22Rv1 (cell line): ENCODE measurements around the gene FBH1.
"Not testable (repeated sequence)": the region's sequence is repeated elsewhere in the genome, so short reads cannot be mapped to it uniquely, and the experiment has no call there.

ENCODE experiments used
- H3K27ac ChIP-seq: fragments of 450-650 bp; 2 replicates; pipeline ENCODE4 v1.5.1; 2017
- ZFX ChIP-seq: fragments of 450-650 bp; IDR thresholded peaks from 2 replicates; pipeline ENCODE4 v1.6.1; 2017; ENCODE audit warnings: antibody characterized with exemption, borderline replicate concordance
- TF ChIP-seq, protein P1 (sequence below): fragments of 450-650 bp; IDR thresholded peaks from 2 replicates; pipeline ENCODE4 v1.5.1; 2017; ENCODE audit warnings: mild to moderate bottlenecking

The FBH1 gene

GRCh38 chr10:5889624-5890451, at the start of gene FBH1, which contains the start of gene ANKRD16:
FBH1 (plus strand) TSS chr10:5890243; CDS start chr10:5890346, 103 bp downstream.
ANKRD16 (minus strand) TSS chr10:5889893; CDS start chr10:5889354, 539 bp downstream.
- H3K27ac ChIP-seq, result peak within 1 kb of the TSS; percentile 72
- TF ChIP-seq, protein P1, sequence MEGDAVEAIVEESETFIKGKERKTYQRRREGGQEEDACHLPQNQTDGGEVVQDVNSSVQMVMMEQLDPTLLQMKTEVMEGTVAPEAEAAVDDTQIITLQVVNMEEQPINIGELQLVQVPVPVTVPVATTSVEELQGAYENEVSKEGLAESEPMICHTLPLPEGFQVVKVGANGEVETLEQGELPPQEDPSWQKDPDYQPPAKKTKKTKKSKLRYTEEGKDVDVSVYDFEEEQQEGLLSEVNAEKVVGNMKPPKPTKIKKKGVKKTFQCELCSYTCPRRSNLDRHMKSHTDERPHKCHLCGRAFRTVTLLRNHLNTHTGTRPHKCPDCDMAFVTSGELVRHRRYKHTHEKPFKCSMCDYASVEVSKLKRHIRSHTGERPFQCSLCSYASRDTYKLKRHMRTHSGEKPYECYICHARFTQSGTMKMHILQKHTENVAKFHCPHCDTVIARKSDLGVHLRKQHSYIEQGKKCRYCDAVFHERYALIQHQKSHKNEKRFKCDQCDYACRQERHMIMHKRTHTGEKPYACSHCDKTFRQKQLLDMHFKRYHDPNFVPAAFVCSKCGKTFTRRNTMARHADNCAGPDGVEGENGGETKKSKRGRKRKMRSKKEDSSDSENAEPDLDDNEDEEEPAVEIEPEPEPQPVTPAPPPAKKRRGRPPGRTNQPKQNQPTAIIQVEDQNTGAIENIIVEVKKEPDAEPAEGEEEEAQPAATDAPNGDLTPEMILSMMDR, result no peak
- TF ChIP-seq ZFX, result no peak

GRCh38 chr10:5840314-5841307, 49.4 kb upstream of the FBH1 start:
- H3K27ac ChIP-seq, result no peak overlapping the region
- TF ChIP-seq, protein P1, result no peak
- TF ChIP-seq ZFX, result no peak

DNA sequence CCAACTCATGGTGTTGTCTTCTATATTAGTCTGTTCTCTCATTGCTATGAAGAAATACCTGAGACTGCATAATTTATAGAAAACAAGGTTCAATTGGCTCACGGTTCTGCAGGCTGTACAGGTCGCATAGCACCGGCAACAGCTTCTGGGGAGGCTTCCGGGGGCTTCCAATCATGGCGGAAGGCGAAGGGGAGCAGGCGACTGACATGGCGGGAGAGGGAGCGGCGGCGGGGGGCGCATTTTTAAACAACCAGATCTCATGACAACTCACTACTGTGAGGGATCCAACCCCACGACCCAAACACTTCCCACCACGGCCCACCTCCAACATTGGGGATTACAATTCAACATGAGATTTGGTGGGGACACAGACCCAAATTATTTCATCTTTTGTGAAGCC, 48.1 kb upstream of the FBH1 start:
- no peak overlapping the region for H3K27ac ChIP-seq
- no peak for TF ChIP-seq ZFX
- TF ChIP-seq, protein P1, result no peak

DNA sequence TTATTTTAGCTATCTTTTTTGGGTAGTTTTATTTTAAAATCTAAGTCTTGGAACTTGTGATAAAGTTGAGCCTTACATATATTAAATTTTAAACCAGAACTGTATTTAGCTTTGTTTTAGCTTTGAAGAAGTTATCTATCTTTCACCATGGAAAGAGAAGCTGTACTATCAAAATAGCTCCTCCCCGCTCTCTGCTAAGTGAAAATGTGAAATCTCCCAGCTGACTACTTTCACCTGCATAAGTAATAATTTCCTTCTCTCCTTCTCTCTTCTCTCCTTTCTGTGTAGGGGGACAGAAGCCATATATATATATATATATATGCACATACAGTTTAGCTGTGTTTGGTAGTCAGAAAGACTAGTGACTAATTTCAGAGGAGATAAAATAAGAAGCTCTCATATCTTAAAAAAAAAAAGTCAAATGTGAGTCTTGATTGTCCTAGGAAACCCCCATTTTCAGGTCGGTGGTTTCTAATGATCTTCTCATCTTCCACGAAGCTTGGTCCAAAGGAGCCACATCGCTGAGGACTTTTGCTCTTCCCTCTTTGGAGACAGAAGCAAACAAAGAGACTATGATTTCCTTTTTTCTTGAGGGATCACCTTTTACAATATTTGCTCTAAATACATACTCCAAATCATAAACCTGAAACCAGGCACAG, 46.2 kb upstream of the FBH1 start:
- TF ChIP-seq ZFX, result no peak
- TF ChIP-seq, protein P1, result no peak

DNA sequence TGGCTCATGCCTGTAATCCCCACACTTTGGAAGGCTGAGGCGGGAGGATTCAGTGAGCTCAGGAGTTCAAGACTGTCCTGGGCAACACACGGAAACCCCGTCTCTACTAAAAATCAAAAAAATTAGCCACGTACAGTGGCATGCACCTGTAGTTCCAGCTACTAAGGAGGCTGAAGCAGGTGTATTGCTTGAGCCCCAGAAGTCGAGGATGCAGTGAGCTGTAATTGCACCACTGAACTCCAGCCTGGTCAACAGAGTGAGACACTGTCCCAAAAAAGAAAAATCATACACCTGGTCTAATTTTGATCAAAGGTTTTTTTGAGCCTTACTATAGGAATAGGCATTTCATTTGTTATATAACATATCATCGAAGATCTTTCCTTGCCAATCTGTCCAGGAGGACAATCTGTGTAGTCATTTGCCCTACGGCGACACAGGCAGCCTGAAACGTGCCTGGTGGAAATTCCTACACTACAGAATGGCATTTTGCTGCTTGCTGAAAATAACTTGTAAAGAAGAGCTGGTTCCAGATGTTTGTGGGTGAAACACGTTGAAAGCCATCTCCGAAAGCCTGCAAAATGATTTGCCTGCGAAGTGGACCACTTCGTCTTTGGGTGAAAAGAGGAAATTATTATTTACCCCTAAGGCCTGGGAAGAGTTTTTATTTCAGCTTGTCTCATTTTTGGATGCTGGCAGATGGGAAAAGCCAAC, 45.5 kb upstream of the FBH1 start:
- H3K27ac ChIP-seq, result no peak overlapping the region
- TF ChIP-seq ZFX, result no peak
- TF ChIP-seq, protein P1, result no peak

More for the DNA sequence above, 46.2 kb upstream of the FBH1 start:
- H3K27ac ChIP-seq, result no peak overlapping the region

GRCh38 chr10:5846667-5847066, 43.4 kb upstream of the FBH1 start:
- not testable (repeated sequence) for H3K27ac ChIP-seq

GRCh38 chr10:5854131-5854475, 35.9 kb upstream of the FBH1 start:
- no peak overlapping the region for H3K27ac ChIP-seq
- TF ChIP-seq ZFX, result no peak
- TF ChIP-seq, protein P1, result no peak
